Nucleus accumbens (tissue), 56 donors: Measurements from ENCODE around the gene PALD1.
A peak's percentile ranks its signal among the peaks of the same experiment; 100 is the strongest.

Source experiments
- DNase-seq, 56 donors: peaks; one replicate each; lab custom pipeline; 2025; lab: John Stamatoyannopoulos, UW

Gene PALD1

DNA sequence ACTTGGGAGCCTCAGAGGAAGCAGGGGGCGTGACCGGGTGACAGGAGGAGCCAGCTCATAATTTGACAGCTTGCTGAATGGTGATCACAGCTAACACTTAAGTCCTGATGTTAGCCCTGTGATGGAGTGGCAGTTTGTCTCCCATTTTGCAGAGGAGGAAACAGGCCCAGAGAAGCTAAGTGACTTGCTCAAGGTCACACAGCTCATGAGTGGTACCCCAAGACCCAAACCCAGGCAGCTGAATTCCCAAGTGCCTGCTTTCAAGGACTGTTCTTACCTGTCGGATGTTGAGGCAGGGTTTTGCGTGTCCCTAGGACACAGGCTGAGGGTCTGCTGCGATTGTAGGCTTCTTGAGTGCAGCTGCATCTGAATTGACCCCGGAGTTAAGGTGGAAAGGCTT lies 51.7 kb downstream of the PALD1 start:
- DNase-seq = no peak

DNA sequence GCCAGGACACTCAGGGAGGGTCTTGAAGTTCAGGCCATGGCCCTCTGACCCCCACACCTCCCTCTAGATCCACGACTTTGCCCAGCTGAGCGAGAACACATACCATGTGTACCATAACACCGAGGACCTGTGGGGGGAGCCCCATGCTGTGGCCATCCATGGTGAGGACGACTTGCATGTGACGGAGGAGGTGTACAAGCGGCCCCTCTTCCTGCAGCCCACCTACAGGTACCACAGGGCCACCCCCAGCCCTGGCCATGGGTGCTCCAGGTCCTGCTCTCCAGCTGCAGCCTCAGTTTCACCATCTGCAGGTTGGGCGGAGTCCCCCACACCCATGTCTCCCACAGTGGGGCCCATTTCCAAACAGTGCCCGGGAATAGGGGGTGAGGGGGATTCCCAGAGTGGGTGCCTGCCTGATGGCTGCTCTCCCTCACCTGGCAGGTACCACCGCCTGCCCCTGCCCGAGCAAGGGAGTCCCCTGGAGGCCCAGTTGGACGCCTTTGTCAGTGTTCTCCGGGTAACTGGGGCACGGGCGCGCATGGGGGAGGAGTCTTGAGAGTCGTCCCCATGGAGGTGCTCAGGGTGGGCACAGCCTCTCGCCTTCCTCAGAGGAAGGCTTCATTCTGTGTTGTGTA lies 54.1 kb downstream of the PALD1 start:
- no peak for DNase-seq

DNA sequence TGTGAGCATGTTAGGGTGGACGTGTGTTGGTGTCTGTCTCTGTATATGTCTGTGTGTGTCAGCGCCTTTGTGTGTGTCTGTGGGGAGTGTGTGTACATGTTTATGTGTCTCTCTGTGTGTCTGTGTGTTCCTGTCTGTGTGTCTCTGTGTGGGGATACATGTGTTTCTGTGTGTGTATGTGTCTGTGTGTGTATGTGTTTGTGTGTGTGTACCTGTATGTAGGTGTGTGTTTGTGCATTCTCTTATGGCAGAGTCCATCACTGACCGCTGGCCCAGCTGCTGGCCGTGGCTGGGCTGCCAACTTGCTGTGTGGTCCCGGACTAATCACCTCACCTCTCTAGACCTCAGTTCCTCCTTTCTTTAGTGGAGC lies 54.6 kb downstream of the PALD1 start:
- no peak for DNase-seq

DNA sequence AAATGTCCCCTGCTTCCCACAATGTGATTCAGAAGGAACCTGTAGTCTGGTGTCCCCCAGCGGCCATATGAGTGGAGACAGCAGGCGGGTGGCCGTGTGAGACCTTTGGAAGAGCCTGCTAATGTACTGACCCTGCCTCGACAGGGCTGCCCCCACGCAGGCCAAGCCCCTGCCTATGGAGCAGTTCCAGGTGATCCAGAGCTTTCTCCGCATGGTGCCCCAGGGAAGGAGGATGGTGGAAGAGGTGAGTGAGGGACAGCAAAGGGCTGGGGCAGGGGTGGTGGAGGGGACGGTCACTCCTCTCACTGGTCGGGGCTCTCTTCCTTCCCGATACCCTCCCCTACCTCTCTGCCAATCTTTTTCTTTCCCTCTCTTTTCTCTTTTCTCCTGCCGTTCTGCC lies 55.7 kb downstream of the PALD1 start:
- DNase-seq = no peak

DNA sequence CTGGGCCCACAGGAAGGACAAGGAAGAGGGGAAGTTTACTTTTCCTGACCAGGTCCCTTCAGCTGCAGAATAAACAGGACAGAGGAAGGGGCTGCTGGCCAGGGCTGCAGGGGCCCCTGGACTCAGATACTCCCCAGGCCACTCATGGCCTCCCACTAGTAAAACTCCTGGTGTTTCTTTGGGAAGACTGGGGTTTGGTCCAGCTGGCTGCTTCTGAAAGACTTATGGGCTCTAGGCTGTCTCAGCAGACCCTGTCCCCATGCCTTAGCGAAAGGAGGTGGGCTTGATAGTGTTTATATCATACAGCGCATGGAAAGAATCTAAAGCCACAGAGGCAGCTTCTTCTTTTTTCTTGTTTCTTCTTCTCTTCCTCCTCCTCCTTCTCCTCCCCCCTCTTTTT lies 56.4 kb downstream of the PALD1 start:
- no peak for DNase-seq

DNA sequence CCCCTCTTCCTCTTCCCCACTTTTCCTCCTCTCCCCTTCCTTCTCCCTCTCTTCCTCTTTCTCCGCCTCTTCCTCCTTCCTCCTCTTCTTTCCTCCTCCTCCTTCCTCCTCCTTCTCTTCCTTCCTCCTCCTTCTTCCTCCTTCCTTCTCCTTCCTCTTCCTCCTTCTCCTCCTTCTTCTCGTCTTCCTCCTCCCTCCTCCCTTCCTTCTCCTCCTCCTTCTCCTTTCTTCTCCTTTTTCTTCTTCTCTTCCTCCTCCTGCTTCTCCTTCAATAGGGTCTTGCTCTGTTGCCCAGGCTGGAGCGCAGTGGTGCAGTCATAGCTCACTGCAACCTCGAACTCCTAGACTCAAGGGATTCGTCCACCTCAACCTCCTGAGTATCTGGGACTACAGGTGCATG lies 56.9 kb downstream of the PALD1 start:
- no peak for DNase-seq

DNA sequence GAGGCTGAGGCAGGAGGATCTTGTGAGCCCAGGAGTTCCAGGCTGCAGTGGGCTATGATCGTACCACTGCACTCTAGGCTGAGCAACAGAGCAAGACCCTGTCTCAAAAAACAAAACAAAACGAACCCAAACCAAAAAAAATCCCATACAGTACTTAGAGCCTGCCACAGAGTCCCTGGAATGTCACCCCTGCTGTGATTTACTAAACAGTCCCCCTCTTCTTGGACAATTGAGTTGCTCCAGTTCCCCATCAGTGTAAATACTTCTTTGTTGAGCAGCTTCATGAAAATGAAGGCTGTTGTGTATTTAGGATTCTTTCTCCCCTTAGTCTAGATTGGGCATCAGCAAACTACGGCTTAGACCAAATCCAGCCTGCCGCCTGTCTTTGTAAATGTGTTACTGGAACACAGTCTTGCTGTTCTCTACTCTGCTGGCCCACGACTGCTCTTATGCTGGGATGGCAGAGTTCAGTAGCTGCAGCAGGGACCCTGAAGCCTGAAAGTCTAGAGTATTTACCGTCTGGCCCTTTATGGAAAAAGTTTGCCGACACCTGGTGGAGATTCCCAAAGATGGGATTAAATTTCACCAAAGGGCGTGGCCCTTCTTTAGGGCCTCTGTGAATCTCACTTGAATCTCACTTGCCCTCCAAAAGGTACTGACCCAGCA lies 57.8 kb downstream of the PALD1 start:
- DNase-seq = peak in 1 of 56 donors; percentile 12

DNA sequence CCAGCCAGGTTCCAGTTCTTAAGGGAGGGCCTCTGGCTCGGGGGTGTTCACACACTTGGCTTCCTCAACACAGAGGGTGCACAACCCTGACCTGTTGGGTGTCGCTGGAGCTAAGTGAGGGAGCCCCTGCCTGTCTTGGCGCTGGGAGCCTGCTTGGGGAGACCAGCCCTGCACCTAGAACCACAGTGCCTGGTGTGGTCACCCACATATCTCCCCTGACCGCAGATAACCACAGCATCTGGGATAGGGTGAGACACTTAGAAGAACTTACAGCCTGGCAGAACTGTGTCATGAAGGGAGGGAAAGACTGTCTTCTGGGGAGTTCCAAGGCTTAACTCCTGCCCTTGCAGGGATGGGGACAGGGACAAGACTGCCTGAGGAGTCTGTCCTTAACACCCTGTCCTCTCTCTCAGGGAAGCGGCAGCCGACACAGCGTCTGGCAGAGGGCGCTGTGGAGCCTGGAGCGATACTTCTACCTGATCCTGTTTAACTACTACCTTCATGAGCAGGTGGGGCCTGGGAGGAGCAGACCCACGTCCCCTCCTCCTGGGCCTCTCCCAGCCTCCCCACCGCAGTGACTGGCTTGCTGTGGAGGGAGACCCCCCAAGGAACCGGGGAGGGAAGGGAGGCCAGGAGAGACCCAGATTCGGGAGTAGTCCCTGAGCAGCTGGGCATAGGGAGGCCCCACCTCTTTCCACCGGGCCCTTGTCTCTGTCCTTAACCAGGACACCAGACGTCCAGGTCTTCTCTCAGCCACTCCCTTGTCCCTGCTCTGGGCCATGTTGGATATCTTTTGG lies 59.0 kb downstream of the PALD1 start:
- DNase-seq = no peak

DNA sequence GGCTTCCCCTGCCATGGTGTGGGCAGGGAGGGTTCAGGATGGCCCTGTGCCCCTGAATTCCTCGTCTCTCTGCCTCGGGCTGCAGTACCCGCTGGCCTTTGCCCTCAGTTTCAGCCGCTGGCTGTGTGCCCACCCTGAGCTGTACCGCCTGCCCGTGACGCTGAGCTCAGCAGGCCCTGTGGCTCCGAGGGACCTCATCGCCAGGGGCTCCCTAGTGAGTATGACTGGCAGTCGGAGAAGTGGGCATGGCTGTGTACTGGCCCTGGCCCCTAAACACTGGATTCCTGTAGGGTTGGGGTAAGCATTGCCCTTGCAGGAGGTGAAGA lies 59.6 kb downstream of the PALD1 start:
- DNase-seq = no peak

DNA sequence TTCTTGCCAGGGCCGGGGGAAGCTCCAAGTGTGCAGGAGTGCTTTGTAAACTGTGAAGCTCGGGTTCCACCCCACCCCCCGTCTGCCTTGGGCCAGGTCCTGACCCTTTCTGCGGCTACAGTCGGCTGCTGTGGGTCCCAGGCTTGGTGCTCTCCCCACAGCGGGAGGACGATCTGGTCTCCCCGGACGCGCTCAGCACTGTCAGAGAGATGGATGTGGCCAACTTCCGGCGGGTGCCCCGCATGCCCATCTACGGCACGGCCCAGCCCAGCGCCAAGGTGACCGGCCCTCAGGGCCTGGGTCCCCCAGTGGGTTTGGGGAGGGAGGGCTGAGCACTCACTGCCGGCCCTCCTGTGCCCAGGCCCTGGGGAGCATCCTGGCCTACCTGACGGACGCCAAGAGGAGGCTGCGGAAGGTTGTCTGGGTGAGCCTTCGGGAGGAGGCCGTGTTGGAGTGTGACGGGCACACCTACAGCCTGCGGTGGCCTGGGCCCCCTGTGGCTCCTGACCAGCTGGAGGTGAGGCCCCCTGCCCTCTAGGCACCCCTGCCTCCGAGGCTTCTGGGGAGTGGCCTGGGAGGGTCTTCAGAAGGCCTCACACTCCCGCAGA lies 60.3 kb downstream of the PALD1 start:
- no peak for DNase-seq

DNA sequence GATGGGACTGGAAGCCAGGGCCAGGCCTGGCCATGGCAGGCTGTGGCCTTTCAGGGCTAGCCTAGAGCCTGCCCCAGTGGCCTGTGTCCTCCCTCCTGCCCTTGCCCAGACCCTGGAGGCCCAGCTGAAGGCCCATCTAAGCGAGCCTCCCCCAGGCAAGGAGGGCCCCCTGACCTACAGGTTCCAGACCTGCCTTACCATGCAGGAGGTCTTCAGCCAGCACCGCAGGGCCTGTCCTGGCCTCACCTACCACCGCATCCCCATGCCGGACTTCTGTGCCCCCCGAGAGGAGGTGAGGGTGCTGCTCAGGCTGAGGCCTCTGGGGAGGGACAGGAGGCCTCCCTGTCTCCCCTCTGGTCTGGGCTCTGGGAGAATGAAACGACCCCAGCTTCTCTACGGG lies 60.9 kb downstream of the PALD1 start:
- no peak for DNase-seq

DNA sequence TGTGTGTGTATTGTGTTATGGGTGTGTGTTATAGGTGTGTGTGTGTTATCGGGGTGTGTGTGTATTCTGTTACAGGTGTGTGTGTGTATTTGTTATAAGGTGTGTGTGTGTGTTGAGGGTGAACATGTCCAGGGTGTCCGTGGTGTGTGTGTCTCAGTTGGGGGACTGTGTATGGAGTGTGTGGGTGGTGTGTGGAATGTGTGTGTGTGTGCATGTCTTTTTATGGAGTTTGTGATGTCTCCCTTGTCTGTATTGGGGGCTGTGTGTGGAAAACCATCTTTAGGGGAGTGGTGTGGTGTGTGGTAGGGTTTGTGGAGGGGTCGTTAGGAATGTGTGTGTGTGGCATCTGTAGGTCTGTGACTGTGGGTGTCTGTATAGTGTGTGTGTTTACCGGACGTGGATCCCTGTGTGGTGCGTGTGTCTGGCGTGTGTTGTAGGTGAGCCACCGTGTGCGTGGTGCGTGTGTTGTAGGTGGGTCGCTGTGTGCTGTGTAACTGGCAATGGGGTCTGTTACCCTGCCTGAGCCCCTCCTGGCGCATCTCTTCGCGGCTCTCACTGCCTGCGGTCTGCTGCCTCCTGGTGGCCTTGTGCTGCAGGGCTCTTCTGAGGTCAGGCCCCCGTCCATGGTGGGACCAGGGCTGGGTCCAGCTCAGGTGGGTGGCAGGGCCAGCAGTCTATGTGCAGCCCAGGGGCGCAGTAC lies 61.7 kb downstream of the PALD1 start:
- peak in 1 of 56 donors; percentile 8 for DNase-seq

DNA sequence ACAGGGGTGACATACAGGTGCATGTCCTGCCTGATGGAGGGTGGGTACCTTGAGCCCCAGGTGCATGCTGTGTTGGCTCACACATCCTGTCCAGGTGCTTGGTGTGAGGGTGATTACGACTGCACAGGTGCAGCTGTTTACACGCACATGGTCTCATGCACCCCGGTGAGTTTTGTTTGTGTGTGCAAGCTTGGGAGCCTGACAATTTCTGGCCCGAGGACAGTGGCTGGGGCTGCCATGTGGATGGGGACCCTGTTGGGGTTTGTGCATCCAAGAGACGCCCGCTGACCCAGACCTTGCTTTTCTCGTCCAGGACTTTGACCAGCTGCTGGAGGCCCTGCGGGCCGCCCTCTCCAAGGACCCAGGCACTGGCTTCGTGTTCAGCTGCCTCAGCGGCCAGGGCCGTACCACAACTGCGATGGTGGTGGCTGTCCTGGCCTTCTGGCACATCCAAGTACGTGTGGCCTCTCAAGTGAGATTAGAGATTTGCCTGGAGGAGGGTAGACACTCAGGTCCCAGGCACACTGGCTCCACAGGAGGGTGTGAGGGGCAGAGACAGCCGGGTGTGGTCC lies 62.3 kb downstream of the PALD1 start:
- no peak for DNase-seq

DNA sequence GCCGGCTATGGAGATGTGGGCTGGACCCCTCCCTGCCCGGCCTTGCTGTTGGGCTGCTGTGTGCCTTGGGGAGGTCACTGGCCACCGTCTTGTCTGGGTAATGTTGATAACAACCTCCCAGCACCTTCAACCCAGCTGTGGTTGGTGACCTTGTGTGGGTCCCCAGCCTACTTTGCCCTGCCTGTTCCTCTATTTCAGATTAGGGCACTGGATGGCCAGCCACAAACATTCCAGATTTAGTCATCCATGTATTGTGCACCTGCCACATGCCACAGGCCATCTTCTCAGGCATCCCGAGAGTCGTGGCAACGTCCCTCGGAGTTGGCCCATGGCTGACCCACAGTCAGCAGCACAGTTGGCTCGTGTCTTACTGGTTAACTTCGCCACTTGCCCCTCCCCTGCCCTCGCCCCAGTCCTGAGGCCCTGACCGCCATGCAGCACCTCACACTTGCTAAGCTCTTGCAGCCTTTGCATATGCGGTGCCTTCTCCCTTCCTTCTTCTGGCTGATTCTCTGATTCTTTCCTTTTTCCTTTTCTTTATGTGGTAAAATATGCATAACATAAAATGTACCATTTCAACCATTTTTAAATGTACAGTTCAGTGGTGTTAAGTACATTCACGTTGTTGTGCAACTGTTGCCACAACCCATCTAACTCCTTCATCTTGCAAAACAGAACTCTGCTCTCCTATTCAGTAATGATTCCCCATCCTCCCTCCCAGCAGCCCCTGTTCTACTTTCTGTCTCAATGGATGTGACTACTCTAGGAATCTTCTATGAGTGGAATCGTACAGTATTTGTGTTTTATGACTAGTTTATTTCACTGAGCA lies 63.4 kb downstream of the PALD1 start:
- no peak for DNase-seq

DNA sequence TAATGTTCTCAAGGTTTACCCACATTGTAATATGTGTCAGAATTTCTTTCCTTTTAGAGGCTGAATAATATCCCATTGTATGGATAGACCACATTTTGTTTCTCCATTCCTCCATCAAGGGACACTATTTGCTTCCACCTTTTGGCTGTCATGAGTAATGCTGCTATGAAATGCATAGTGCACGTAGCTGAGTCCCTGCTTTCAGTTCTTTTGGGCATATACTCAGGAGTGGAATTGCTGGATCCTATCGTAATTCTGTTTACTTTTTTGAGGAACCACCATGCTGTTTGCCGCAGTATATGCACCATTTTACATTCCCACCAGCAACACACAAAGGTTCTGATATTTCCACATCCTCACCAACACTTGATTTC lies 64.0 kb downstream of the PALD1 start:
- DNase-seq = no peak

DNA sequence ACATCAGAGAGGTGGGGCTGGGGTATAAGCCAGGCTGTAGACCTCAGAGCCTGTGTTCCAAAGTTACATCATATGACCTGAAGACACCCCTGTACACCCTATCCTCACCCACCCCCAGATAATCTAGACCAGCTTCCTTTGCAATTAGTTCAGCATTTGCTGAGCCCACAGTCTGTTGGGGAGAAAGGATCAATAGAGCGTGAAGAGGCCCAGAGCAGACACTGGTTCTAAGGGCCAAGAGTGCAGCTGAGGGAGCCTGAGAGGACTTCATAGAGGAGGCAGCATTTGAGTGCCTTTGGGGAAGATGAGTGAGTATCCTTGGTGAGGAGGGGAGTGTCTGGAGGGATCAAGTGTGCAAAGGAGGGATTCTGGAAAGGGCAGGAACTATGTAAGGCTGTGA lies 65.3 kb downstream of the PALD1 start:
- no peak for DNase-seq

DNA sequence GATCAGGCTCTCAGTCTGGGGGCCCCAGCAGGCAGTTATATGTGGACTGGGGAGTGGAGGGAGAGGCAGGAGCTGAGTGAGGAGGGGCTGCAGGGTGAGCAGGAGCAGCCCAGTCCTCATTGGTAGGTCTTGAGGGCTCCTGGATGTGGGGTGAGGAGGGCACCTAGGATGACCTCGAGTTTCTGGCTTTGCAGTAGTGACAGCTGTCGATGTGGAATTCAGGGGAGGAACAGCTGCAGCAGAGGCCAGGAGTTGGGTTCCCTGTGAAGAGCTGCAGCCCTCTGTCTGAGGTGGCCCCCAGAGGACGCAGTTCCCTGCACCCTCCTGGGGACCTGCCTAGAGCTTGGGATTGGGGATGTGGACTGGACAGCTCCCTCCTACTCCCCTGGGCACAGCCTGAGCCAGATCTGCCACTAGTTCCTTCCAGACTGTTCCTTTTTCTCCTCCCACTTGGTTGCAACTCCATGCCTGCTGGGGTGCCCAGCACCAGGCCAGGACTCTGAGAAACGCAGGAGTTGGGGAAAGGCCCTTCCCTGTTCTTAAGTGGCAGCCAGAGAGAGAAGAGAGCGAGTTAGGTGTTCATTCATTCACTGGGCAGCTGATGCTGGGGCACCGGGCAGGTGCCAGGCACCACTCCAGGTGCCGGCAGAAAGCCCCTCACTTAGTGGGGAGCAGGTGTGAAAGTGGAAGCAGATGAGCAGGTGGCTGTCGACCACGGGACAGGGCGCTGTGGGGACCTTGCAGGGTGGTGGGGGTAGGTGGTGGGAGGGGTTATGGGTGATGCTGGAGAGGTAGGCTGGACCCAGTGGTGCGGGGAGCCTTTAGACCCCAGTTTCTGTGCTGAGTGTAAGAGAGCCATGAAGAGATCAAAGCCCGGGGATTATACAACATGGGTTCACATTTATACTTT lies 66.1 kb downstream of the PALD1 start:
- no peak for DNase-seq

DNA sequence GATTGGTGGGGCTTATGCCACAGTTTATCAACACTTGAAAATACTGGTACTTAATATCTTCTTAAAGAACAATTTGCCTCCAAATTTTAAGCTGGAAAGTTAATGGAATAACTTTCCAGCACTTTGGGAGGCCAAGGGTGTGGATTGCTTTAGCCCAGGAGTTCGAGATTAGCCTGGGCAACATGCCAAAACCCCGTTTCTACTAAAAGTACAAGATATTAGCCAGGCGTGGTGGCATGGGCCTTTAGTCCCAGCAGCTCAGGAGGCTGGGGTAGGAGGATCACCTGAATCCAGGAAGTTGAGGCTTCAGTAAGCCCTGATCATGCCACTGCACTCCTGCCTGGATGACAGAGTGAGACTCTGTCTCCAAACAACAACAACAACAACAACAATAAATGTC lies 68.0 kb downstream of the PALD1 start:
- DNase-seq = no peak
